Stimulated activated CD4-positive, alpha-beta T cell treated with anti-CD3 and anti-CD28 coated beads, Interleukin-4, amount 100 ng/mL, for 48 hours (primary cell): ENCODE measurements around the gene CD5L.

Source experiments
- DNase-seq, 2 donors: peaks; one replicate each; pipeline ENCODE4 v3.0.0-alpha.2; 2020; ENCODE audit warnings: low read depth in 2 of 2

CD5L gene

GRCh38 chr1:157841708-157842107 is at the start of gene CD5L:
Gene CD5L, minus strand, starts transcription at chr1:157841808. Its CDS starts 107 bp downstream, at chr1:157841701.
- DNase-seq, result no peak

- DNase-seq, result no peak
Measured at GRCh38 chr1:157882580-157882979, 41.0 kb upstream of the CD5L start.

- no peak for DNase-seq
Measured at GRCh38 chr1:157880621-157881020, 39.0 kb upstream of the CD5L start.

DNA sequence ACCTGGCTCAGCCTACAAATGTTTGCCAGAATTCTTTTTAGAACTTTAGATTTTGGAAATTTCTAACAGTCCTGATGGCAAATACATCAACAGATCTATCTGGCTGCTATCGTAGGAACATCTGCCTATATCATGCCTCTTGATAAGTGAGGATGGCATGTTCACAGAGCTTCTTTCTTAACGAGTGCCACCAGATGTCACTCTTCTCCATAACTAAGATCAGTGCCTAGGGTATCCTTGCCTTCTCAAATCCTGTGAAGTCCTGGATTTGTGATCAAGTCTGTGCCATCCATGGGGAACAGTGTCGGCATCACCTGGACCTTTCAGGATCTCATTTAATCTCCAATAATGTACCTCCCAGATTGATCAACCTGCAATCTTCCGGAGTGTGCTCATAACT is 36.5 kb upstream of the CD5L start:
- DNase-seq, result no peak

DNA sequence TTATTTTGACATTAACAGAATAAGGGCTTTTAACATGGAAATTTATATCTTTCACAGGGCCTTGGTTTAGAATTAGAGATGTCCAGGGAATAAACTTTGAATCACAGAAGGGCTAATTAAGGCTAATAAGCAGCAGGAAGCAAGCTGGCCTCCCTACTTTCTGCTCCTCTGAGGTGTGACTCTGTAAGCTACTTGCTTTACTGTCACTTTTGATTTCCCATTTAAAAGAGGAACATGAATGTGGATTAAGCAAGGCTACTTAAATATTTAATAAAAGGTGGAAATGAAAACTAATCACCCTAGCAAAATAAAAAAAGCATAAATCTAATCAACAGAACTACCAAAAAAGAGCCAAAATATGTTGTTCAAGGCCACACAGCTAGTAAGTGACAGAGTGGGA is 28.9 kb upstream of the CD5L start:
- DNase-seq, result no peak

DNA sequence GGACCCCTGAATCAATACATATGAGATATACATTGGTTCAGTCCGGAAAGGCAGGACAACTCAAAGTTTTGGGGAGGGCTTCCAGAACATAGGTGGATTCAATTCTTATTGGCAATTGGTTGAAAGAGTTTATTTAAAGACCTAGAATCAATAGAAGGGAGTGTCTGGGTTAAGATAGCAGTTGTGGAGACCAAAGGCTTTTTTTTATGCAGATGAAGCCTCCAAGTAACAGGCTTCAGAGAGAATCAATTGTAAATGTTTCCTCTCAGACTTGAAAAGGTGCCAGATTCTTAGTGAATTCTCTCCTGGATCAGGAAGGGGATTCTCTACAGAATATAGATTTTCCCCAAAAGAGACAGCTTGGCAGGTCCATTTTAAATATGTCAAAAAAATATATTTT is 27.0 kb upstream of the CD5L start:
- DNase-seq, result no peak

- no peak for DNase-seq
Measured at GRCh38 chr1:157862114-157863070, 20.8 kb upstream of the CD5L start.

GRCh38 chr1:157856538-157856937 is 14.9 kb upstream of the CD5L start:
- DNase-seq, result no peak

DNA sequence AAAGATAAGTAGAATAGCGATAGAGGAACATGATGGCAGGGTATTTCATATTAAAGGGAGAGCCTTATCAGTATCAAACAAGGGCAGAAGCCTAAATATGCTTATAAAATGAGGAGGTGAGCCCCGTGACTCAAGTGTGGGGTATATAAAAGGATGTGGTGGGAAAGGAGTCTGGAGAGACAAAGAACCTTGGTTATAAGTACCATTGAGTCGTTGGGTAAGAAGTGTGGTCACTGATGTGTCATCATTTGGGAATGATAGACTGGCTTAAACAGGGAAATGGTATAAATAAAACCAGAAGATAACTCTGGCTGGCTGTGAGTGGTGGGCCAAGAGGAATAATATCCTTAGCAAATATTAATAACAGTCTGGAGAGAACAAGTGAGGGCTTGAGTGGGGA is 10.9 kb upstream of the CD5L start:
- no peak for DNase-seq

GRCh38 chr1:157849229-157849875 is 7.7 kb upstream of the CD5L start:
- DNase-seq, result no peak

DNA sequence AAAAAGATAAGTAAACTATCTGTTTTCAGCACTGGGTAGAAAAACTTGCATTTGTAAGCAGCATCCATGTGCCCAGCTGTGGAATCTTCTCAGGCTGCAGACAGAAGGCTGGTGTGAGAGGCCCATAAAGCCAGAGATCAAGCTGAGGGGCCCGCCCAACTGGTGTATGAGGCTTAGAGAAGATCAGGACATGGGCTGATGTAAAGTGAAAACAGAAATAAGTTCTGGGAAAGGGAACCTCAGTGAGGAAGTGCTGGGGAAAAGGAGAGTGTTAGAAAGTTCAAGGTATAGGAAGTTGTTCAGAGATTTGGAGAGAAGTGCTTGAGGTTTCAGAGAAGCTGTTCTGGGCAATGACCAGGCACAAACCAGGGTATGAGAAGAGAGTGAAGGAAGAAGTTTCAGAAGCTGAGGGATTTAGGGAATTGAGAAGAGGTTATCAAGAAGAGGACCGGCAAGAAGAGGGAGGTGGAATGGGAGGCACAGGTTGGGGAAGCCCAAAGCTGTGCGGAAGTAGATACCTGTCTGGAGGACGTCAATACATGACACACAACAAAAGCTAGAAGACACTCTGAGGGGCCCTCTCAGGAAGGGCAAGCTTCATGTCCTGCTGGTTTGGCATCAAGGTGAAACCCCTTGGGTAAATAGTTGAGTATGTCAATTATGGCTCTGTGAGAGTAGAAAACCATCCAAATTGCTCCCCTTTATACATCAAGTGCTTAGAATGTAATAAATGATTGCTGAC is 2.7 kb upstream of the CD5L start:
- no peak for DNase-seq

GRCh38 chr1:157842939-157843338 is 1.3 kb upstream of the CD5L start:
- DNase-seq, result no peak

DNA sequence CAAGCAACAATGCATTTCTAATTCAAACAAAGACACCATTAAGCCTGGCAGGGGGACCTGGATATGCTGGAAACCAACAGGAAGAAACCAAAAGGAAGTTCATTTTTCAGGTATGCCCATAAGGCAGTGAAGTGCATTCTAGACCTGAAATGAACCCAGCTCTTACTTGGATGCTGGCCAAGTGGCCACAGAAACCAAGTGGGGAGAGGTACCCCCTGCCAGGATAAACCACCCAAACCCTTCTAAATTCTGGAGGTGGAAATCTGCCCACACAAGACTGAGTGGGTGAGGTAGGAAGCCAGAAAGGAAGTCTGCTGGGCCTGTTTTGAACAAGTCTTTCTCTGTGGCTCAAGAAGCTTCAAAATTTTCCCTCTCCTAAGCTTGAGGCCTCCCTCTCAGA is 2.6 kb downstream of the CD5L start:
- DNase-seq, result no peak

DNA sequence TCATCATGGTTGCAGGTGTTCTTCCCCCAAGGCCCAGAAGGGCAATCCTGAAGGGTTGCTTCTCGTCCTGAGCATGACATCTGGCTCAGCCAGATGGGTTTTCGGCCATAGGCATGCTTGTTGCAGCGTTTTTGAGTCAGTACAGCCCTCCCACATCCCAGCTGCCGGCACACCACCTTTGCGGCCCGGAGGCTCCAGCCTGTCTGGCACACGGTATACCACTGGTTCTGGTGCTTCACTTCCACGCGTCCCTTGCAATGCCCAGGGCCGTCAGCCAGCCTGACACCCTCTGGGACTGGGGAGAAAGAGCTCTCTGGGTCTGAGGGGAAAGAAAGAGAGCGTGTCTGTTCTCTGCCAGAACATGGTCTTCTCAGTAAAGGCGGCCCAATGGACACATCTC is 7.2 kb downstream of the CD5L start:
- no peak for DNase-seq

DNA sequence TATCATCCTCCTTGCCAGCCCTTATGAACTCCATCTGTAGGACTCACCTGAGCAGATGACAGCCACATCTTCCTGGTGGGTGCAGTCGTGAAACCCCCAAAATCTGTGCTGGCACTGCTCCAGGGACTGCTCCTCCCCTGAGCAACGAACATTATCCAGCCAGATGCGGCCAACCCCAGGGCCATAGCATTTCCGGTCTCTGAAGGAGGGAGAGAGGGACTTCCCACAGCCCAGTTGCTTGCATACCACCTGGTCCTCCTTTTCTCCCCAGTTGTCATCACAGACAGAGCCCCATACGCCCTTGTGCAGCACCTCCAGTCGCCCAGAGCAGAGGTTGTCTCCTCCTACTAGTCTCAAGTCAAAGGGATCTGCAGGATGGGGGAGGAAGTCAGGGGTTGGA is 8.5 kb downstream of the CD5L start:
- no peak for DNase-seq

GRCh38 chr1:157831968-157832626 is 9.5 kb downstream of the CD5L start:
- DNase-seq, result no peak

- DNase-seq, result no peak
Measured at GRCh38 chr1:157830887-157831286, 10.7 kb downstream of the CD5L start.

DNA sequence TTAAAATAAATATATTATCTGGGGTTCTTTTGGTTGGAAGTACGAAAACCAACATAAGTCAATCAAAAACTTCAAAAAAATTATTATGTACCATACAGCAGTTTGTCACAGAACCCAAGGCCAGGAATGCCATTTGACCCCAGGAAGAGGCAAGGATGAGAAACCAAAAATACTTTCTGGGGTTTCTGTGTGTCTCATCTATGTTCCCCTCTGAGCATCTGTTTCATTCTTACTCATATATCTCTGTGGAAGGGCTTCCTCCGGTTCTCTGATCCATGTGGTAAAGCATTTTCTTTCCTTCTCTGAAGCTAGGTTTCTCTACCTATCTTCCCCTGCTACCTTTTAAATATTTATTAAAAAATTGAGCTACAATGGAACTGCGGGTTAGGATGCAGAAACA is 11.9 kb downstream of the CD5L start:
- DNase-seq, result no peak

GRCh38 chr1:157829210-157829609 is 12.4 kb downstream of the CD5L start:
- DNase-seq, result no peak

GRCh38 chr1:157820299-157820698 is 21.3 kb downstream of the CD5L start:
- DNase-seq, result no peak

GRCh38 chr1:157819896-157820295 is 21.7 kb downstream of the CD5L start, which contains the start of gene FCRL1:
Gene FCRL1, minus strand, starts transcription at chr1:157820120. Its CDS starts 83 bp downstream, at chr1:157820037.
- DNase-seq, result no peak

DNA sequence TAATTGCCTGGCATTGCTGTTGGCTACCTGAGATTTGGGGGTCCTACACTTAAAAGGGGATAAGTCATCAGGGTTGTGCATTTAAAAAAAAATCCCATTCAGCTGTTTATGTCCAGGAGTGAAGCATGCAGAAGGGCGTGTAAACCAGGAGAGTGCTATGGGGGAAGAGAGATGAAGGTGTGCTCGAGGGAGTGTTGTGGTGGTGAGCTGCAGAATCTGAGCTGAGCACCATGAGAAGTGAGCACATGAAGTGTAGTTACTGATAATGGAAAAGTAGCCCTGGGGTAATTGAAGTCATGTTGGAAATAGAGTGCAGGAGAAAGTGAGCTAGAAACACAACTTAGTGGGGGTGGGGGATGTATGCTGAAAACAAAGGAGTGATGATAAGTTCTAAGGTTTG is 22.4 kb downstream of the CD5L start:
- DNase-seq, result no peak
